IMR-90 (cell line): ENCODE measurements around the gene ABHD17B.

ENCODE experiments used
- CTCF ChIP-seq: conservative IDR thresholded peaks from 2 replicates; pipeline ENCODE4 v1.5.1; 2012; ENCODE audit warnings: mild to moderate bottlenecking, low read depth, low read length, improper control_type of control experiment
- RAD21 ChIP-seq: IDR thresholded peaks from 2 replicates; pipeline ENCODE4 v1.6.1; 2012; ENCODE audit warnings: low read length, improper control_type of control experiment

DNA sequence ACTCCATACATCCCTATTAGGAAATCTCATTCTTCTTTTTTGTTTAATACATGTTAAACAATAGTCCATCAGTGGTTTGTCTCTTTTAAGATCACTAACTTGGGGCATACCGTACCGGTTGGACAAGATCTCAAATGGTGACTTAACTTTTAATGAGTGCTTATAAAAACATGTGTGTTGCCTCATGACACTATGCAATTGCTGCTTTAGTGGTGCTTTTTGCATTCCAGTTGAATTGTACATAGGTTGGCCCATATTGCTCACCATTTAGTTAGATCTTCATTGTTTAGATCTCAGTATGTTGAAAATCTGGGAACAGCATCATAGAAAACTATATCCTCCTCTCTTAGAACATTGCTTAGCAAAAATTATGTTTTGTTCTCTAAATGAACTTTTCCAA, 18.2 kb upstream of the ABHD17B start:
- TF ChIP-seq CTCF (no peak), RAD21 (no peak)
